Keratinocyte (primary cell): ENCODE results near the gene SCYL3. TPM values are rescaled to one million over a fixed set of nuclear protein-coding genes. Genes with fewer than 3 reads are reported as not detected.

Experiments used
- DNase-seq: peaks from one replicate; pipeline ENCODE4 v3.0.0-alpha.2; 2011; ENCODE audit warnings: low read depth, missing footprints, low spot score
- FAIRE-seq: peaks from 2 replicates; lab custom pipeline; 2011; peaks lifted over from hg19 to GRCh38; lab: Jason Lieb, UNC
- H2AFZ ChIP-seq: 2 replicates; pipeline ENCODE4 v1.6.0; 2012; ENCODE audit warnings: low read length, control low read depth, inconsistent platforms; ENCODE audit not compliant: control insufficient read depth
- H3K27ac ChIP-seq: 2 replicates; pipeline ENCODE4 v1.5.1; 2011; ENCODE audit warnings: low read length; ENCODE audit not compliant: control insufficient read depth, insufficient read depth
- H3K27me3 ChIP-seq: 3 replicates; pipeline ENCODE4 v1.6.0; 2011; ENCODE audit warnings: low read length; ENCODE audit not compliant: control insufficient read depth, insufficient read depth; ENCODE audit errors: extremely low read depth
- H3K36me3 ChIP-seq, 2 experiments: 2 replicates in 1 of 2; 3 replicates in 1 of 2; pipeline ENCODE4 v1.5.1; 2011; ENCODE audit warnings: low read length in 2 of 2, mild to moderate bottlenecking in 1 of 2; ENCODE audit not compliant: control insufficient read depth in 2 of 2, insufficient read depth in 2 of 2; ENCODE audit errors: extremely low read depth in 1 of 2
- H3K4me1 ChIP-seq: 3 replicates; pipeline ENCODE4 v1.5.1; 2011; ENCODE audit warnings: low read length; ENCODE audit not compliant: control insufficient read depth, insufficient read depth; ENCODE audit errors: extremely low read depth
- H3K4me2 ChIP-seq: 3 replicates; pipeline ENCODE4 v1.6.0; 2011; ENCODE audit warnings: low read depth, low read length; ENCODE audit not compliant: control insufficient read depth, insufficient read depth; ENCODE audit errors: extremely low read depth
- H3K4me3 ChIP-seq, 3 experiments: fragments of 200-600 bp in 1 of 3; sonication (generic) in 1 of 3; 2 replicates in 2 of 3; 3 replicates in 1 of 3; pipeline ENCODE4 v1.5.1; 2011 to 2016; ENCODE audit warnings: low read length in 3 of 3, mild to moderate bottlenecking in 3 of 3, control low read depth in 2 of 3, inconsistent platforms in 1 of 3, low read depth in 1 of 3, mixed read lengths in 1 of 3, mixed run types in 1 of 3, moderate library complexity in 1 of 3; ENCODE audit not compliant: control insufficient read depth in 2 of 3, insufficient read depth in 2 of 3; ENCODE audit errors: extremely low read depth in 1 of 3
- H3K79me2 ChIP-seq: 2 replicates; pipeline ENCODE4 v1.6.0; 2012; ENCODE audit warnings: low read length; ENCODE audit not compliant: control insufficient read depth, insufficient read depth
- H3K9ac ChIP-seq: 3 replicates; pipeline ENCODE4 v1.6.0; 2011; ENCODE audit warnings: low read length; ENCODE audit not compliant: control insufficient read depth, insufficient read depth; ENCODE audit errors: extremely low read depth
- H3K9me1 ChIP-seq: 3 replicates; pipeline ENCODE4 v1.6.0; 2011; ENCODE audit warnings: low read length; ENCODE audit not compliant: control insufficient read depth, insufficient read depth; ENCODE audit errors: extremely low read depth
- H3K9me3 ChIP-seq: 2 replicates; pipeline ENCODE4 v1.5.1; 2012; ENCODE audit warnings: low read depth, low read length; ENCODE audit not compliant: control insufficient read depth
- H4K20me1 ChIP-seq: 3 replicates; pipeline ENCODE4 v1.6.0; 2011; ENCODE audit warnings: low read length; ENCODE audit not compliant: control insufficient read depth, insufficient read depth; ENCODE audit errors: extremely low read depth
- EZH2 ChIP-seq: IDR thresholded peaks from one replicate; pipeline ENCODE4 v1.6.1; 2012; ENCODE audit warnings: inconsistent platforms, mild to moderate bottlenecking, low read length, moderate library complexity
- dilution Hi-C: fragments of 300-500 bp; cut with MboI; formaldehyde crosslinking; loops from one replicate; pipeline ENCODE4 v1.7.0; 2020; ENCODE audit warnings: low sequenced_read_pairs; ENCODE audit not compliant: extremely low pct_ligation_motif_present
- polyA plus RNA-seq, 5 experiments: library from polyadenylated mRNA; depleted of rRNA in 3 of 5; stranded (reverse) in 3 of 5; stranded (forward) in 1 of 5; unstranded in 1 of 5; fragments of >200 nt; gene quantifications; 1 replicate in 1 of 5; 2 replicates in 3 of 5; 3 replicates in 1 of 5; pipeline versions ENCODE4 v1.2.1 to v1.2.3, GENCODE V29; 2011 to 2012; ENCODE audit warnings: missing spikeins in 2 of 5, low read depth in 1 of 5, low replicate concordance in 1 of 5
- TF ChIP-seq, protein P1 (sequence below), 3 experiments: IDR thresholded peaks in 1 of 3; conservative IDR thresholded peaks in 1 of 3; optimal IDR thresholded peaks in 1 of 3; 2 replicates in 2 of 3; 3 replicates in 1 of 3; pipeline versions ENCODE3 to v1.5.1; 2011; ENCODE audit warnings: low read length in 3 of 3, mild to moderate bottlenecking in 3 of 3, moderate library complexity in 2 of 3, control low read depth in 1 of 3, inconsistent platforms in 1 of 3; ENCODE audit not compliant: insufficient read depth in 2 of 3; ENCODE audit errors: extremely low read depth in 1 of 3

Gene SCYL3
- polyA plus RNA-seq, 1 donor (not counting 4 experiments of a cell fraction or from before 2014, with no cell fraction given), result 8.0 TPM

DNA sequence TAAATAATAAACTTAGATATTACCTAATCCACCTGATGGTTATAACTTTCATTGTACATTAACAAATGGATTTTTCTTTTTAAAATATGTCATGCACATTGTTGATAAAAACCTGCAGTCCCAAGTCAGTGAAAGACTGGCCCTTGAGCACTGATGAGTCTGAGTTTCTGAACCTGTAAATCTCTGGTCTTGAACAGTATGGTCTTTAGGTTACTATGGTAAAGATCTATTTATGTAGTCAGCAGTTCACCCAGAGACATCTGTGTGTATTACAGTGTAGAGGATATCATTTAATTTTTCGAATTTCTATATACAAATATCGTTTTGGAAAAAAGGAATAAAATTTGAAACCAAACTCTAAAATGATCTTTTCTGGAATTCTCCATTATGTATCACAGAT is 30.4 kb upstream of the SCYL3 start:
- Histone ChIP-seq H3K27me3 (no peaks in the 10 kb centered on the region), H3K4me2 (no peak overlapping the region), H3K36me3 (no peaks in the 10 kb centered on the region), H3K27ac (no peak overlapping the region), H2AFZ (no peak overlapping the region), H3K9ac (no peak overlapping the region), H3K4me3 (no peak overlapping the region), H3K9me1 (no peaks in the 10 kb centered on the region), H4K20me1 (no peaks in the 10 kb centered on the region), H3K4me1 (no peaks in the 10 kb centered on the region), H3K9me3 (no peaks in the 10 kb centered on the region), H3K79me2 (no peaks in the 10 kb centered on the region)
- no peak for FAIRE-seq
- TF ChIP-seq EZH2, result no peak
- TF ChIP-seq, protein P1, sequence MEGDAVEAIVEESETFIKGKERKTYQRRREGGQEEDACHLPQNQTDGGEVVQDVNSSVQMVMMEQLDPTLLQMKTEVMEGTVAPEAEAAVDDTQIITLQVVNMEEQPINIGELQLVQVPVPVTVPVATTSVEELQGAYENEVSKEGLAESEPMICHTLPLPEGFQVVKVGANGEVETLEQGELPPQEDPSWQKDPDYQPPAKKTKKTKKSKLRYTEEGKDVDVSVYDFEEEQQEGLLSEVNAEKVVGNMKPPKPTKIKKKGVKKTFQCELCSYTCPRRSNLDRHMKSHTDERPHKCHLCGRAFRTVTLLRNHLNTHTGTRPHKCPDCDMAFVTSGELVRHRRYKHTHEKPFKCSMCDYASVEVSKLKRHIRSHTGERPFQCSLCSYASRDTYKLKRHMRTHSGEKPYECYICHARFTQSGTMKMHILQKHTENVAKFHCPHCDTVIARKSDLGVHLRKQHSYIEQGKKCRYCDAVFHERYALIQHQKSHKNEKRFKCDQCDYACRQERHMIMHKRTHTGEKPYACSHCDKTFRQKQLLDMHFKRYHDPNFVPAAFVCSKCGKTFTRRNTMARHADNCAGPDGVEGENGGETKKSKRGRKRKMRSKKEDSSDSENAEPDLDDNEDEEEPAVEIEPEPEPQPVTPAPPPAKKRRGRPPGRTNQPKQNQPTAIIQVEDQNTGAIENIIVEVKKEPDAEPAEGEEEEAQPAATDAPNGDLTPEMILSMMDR (optimal IDR thresholded peaks at IDR 0.05 in 1 of 3, IDR thresholded peaks at IDR 0.05 in 1 of 3, conservative IDR thresholded peaks at IDR 0.05 in 1 of 3; ENCODE audit: extremely low read depth in 1 of 3, insufficient read depth in 2 of 3, low read length in 3 of 3), result no peak
- no peak for DNase-seq
- dilution Hi-C loops, result no loop called here

DNA sequence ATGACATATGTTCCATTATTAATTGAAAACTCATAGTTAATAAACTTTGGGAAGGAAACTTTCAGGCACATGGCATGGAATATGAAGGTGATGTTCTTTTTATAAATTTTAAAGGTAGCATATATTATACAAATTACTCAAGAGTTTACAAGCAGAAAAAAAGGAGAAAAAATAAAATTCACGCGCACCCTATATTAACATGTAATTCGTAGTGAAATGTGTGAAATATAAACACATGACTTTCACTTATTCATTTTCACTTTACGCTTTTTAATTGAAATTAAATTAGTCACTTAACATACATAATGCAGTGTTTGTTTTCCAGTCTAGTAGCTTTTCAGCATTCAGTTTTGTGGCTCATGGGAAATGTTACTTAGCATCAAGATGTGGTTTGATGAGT is 27.4 kb upstream of the SCYL3 start:
- dilution Hi-C loops, result no loop called here
- DNase-seq (no peak), FAIRE-seq (no peak)
- no peaks in the 10 kb centered on the region for H3K79me2 ChIP-seq
- H3K36me3 ChIP-seq, result no peaks in the 10 kb centered on the region
- H3K4me1 ChIP-seq, result no peaks in the 10 kb centered on the region
- no peaks in the 10 kb centered on the region for H3K9me1 ChIP-seq
- TF ChIP-seq, protein P1 (optimal IDR thresholded peaks at IDR 0.05 in 1 of 3, IDR thresholded peaks at IDR 0.05 in 1 of 3, conservative IDR thresholded peaks at IDR 0.05 in 1 of 3; ENCODE audit: extremely low read depth in 1 of 3, insufficient read depth in 2 of 3, low read length in 3 of 3), result no peak
- TF ChIP-seq EZH2, result no peak
- H4K20me1 ChIP-seq, result no peaks in the 10 kb centered on the region
- no peak overlapping the region for H3K4me3 ChIP-seq
- no peak overlapping the region for H3K27ac ChIP-seq
- H3K9me3 ChIP-seq, result no peaks in the 10 kb centered on the region
- no peak overlapping the region for H3K9ac ChIP-seq
- no peak overlapping the region for H2AFZ ChIP-seq
- no peaks in the 10 kb centered on the region for H3K27me3 ChIP-seq
- no peak overlapping the region for H3K4me2 ChIP-seq
